MCF 10A (cell line): ENCODE measurements around the gene SLC14A1. TPM values are rescaled to one million over a fixed set of nuclear protein-coding genes. Genes with fewer than 3 reads are reported as not detected.

Source experiments
- BruUV-seq: library from RNA; stranded (reverse); fragments of 400-500 nt; replicated peaks from 2 replicates; lab custom pipeline; 2021; lab: Mats Ljungman, UMichigan
- CTCF ChIA-PET: fragments of 300-600 bp; sonication (Branson Sonifier 250); formaldehyde crosslinking; extraction: SDS; loops from one replicate; lab custom pipeline; 2021; ENCODE audit warnings: antibody characterized with exemption, inconsistent platforms; lab: Yijun Ruan, JAX
- POLR2A ChIA-PET: fragments of 300-600, 350-650 bp; sonication (Branson Sonifier 250); formaldehyde crosslinking; extraction: SDS; loops from one replicate; lab custom pipeline; 2020; ENCODE audit warnings: antibody characterized with exemption, inconsistent platforms; lab: Yijun Ruan, JAX
- DNase-seq: peaks from one replicate; pipeline ENCODE4 v3.0.0-alpha.2; 2018; ENCODE audit not compliant: unreplicated experiment
- H3K27ac Mint-ChIP-seq: one replicate; pipeline ENCODE4 v1.8.0; 2022; ENCODE audit warnings: mild to moderate bottlenecking, low read depth, mixed read lengths; ENCODE audit not compliant: unreplicated experiment
- H3K27me3 Mint-ChIP-seq: one replicate; pipeline ENCODE4 v1.8.0; 2022; ENCODE audit warnings: mixed read lengths; ENCODE audit not compliant: insufficient read depth, unreplicated experiment
- H3K36me3 Mint-ChIP-seq: one replicate; pipeline ENCODE4 v1.8.0; 2022; ENCODE audit warnings: mild to moderate bottlenecking, moderate library complexity, mixed read lengths; ENCODE audit not compliant: insufficient read depth, unreplicated experiment
- H3K4me1 Mint-ChIP-seq: one replicate; pipeline ENCODE4 v1.8.0; 2022; ENCODE audit warnings: mixed read lengths; ENCODE audit not compliant: insufficient read depth, unreplicated experiment
- H3K4me3 Mint-ChIP-seq: one replicate; pipeline ENCODE4 v1.8.0; 2022; ENCODE audit warnings: mild to moderate bottlenecking, moderate library complexity, mixed read lengths; ENCODE audit not compliant: unreplicated experiment
- H3K9me3 Mint-ChIP-seq: one replicate; pipeline ENCODE4 v1.8.0; 2022; ENCODE audit warnings: mixed read lengths; ENCODE audit not compliant: unreplicated experiment
- CTCF ChIP-seq: fragments of 200-600 bp; IDR thresholded peaks from one replicate; pipeline ENCODE4 v1.8.0; 2022; ENCODE audit warnings: antibody characterized with exemption, mild to moderate bottlenecking; ENCODE audit not compliant: unreplicated experiment
- intact Hi-C: fragments of 100-400 bp; cut with micrococcal nuclease; formaldehyde crosslinking; loops from 2 replicates; pipeline ENCODE4 v1.14.1; 2022
- total RNA-seq: library from RNA; stranded (reverse); gene quantifications from 2 replicates; pipeline ENCODE4 v1.2.3, GENCODE V29; 2022

The SLC14A1 gene
- total RNA-seq, 1 experiment from 2014 or later, result not detected

DNA sequence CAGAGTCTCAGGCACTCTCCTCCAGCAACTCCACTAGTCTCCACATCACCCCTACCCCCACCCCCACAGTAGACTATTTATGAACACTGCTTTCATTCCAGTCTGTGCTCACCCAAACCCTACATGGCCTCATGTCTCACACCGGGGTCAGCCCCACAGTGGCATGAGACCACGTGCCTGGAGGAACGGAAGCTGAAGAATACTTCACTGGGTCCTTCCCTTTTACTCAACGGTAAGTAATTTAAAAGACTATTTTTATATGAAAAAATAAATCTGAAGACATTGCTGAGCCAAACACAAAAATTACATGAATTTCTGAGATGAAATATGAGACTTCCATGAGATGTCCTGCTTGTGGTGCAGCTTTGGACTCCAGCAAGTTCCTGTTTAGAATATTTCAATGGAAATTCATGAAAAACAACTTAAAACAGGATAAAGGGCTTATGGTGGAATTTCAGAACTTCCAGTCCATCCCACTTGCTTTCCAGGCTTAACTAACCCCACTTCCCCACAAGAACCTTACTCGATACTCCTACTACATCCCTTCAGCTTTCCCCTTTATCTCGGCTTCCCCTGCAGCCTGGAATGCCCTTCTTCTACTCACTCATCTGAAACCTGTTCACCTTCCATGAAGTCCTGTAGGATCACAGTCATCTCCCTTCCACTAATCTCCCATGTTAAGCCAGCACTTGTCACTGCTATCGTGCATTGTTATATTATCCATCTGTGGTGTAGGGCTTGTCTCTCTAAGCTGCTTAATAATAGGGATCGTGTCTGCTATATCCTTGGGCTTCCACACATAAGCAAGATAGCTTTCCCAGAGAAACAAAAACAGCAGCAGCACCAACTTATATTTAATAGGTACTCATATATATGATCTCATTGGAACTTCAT lies 47.9 kb downstream of the SLC14A1 start:
- peaks cover 23% of the 10 kb centered on the region for H3K27me3 Mint-ChIP-seq
- CTCF ChIA-PET, result no interaction called here

DNA sequence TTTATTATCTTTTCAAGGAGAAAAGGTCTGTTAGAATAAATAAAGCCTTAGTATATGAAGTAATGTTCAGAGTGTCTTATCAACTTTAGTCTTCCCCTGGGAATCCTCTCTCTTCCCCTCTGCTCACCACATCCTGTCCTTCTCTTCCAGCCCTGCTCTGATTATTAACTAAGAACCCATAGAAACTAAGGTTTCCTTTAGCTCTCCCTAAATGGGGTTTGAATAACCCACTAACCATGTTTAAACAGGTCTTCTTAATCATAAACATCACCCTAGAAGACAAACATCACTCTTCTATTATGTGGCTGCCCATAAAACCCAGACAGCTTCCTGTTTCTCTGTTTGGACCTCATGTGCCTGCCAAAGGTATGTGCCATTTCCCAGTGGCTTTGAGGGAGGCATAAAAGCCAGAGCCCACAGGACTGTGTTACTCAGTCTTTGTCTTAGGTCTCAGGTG lies 50.1 kb downstream of the SLC14A1 start:
- no TSS peak for BruUV-seq
- TF ChIP-seq CTCF, result no peak
- ChIA-PET CTCF (interaction anchor here (1.0 to 2.0 kb wide), 2 partner anchors 51 to 106 kb away, joined by 3 to 5 read pairs; no protein-coding TSS in a partner anchor), POLR2A (no interaction called here)
- H3K4me3 Mint-ChIP-seq, result no peak overlapping the region
- H3K27ac Mint-ChIP-seq, result no peak overlapping the region
- no peak for DNase-seq
- H3K36me3 Mint-ChIP-seq, result no peaks in the 10 kb centered on the region
- no peaks in the 10 kb centered on the region for H3K9me3 Mint-ChIP-seq
- intact Hi-C loops, result no loop called here
- peaks cover 21% of the 10 kb centered on the region for H3K27me3 Mint-ChIP-seq
- H3K4me1 Mint-ChIP-seq, result peaks cover 13% of the 10 kb centered on the region

More for the DNA sequence above, 47.9 kb downstream of the SLC14A1 start:
- H3K4me3 Mint-ChIP-seq, result no peak overlapping the region
- no peak for DNase-seq
- H3K36me3 Mint-ChIP-seq, result no peaks in the 10 kb centered on the region
- TF ChIP-seq CTCF, result no peak
- POLR2A ChIA-PET, result no interaction called here
- no peaks in the 10 kb centered on the region for H3K9me3 Mint-ChIP-seq
- BruUV-seq, result no TSS peak
- intact Hi-C loops, result no loop called here
- peaks cover 13% of the 10 kb centered on the region for H3K4me1 Mint-ChIP-seq
- no peak overlapping the region for H3K27ac Mint-ChIP-seq

GRCh38 chr18:45775241-45775676 lies 51.3 kb downstream of the SLC14A1 start:
- ChIA-PET CTCF (interaction anchor here (0.6 to 1.0 kb wide), 4 partner anchors 10 to 203 kb away, joined by 3 to 4 read pairs (median 3); no protein-coding TSS in a partner anchor), POLR2A (interaction anchor here (0.6 to 1.1 kb wide), 3 partner anchors 13 to 28 kb away, joined by 3 read pairs; no protein-coding TSS in a partner anchor)
- no TSS peak for BruUV-seq
- Mint-ChIP-seq H3K27ac (peak overlapping the region; percentile 88), H3K36me3 (no peaks in the 10 kb centered on the region), H3K9me3 (no peaks in the 10 kb centered on the region), H3K4me3 (peak overlapping the region; percentile 86), H3K27me3 (peaks cover 10% of the 10 kb centered on the region), H3K4me1 (peaks cover 13% of the 10 kb centered on the region)
- DNase-seq, result peak; percentile 80
- intact Hi-C loops, result loop anchor here (1.0 kb wide), 1 partner anchor 64 kb away; no protein-coding TSS in a partner anchor
- no peak for TF ChIP-seq CTCF

DNA sequence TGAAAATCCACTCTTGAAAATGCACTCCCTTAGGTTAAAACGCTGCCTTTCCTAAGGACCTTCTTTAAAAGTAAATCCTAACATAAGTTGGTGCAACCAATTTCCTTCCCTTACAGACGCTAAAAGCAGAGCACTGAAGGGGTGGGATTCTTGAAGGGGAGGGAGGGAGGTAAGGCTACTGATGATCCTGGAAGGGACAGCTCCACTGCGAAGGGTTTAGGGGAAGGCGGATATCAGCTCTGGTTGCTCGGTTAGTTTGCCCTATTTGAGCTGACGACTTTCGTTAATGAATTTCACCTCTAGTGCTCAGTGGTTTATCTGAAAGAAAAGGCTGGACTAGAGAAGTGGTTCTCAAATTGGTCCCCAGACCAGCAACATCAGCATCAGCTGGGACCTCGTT lies 51.8 kb downstream of the SLC14A1 start:
- peak overlapping the region; percentile 86 for H3K4me3 Mint-ChIP-seq

More for the DNA sequence above, 51.8 kb downstream of the SLC14A1 start:
- no TSS peak for BruUV-seq
- Mint-ChIP-seq H3K36me3 (no peaks in the 10 kb centered on the region), H3K9me3 (no peaks in the 10 kb centered on the region), H3K27ac (peak overlapping the region; percentile 88), H3K27me3 (peaks cover 10% of the 10 kb centered on the region), H3K4me1 (peaks cover 13% of the 10 kb centered on the region)
- DNase-seq, result no peak
- POLR2A ChIA-PET, result interaction anchor here (0.6 to 1.1 kb wide), 3 partner anchors 12 to 28 kb away, joined by 3 read pairs; no protein-coding TSS in a partner anchor
- TF ChIP-seq CTCF, result no peak
- intact Hi-C loops, result loop anchor here (1.0 kb wide), 1 partner anchor 64 kb away; no protein-coding TSS in a partner anchor
- CTCF ChIA-PET, result interaction anchor here (0.6 kb wide), 1 partner anchor 203 kb away, joined by 4 read pairs; no protein-coding TSS in a partner anchor
